Mesodermal cell (in vitro differentiated cells): ENCODE data around the gene TMEM267. TPM values are rescaled to one million over a fixed set of nuclear protein-coding genes. Genes with fewer than 3 reads are reported as not detected.
"Not testable (repeated sequence)": the region's sequence is repeated elsewhere in the genome, so short reads cannot be mapped to it uniquely, and the experiment has no call there.

ENCODE experiments used
- H3K27ac ChIP-seq: 2 replicates; pipeline ENCODE4 v1.7.0; 2013; ENCODE audit warnings: mild to moderate bottlenecking, low read depth, low read length, moderate library complexity; ENCODE audit not compliant: severe bottlenecking
- H3K36me3 ChIP-seq: 2 replicates; pipeline ENCODE4 v1.7.1; 2013; ENCODE audit warnings: mild to moderate bottlenecking, low read length, moderate library complexity; ENCODE audit not compliant: control insufficient read depth, insufficient read depth
- H3K4me1 ChIP-seq: one replicate; pipeline ENCODE4 v1.7.1; 2013; ENCODE audit warnings: mild to moderate bottlenecking, low read length; ENCODE audit not compliant: insufficient read depth, control insufficient read depth, poor library complexity, severe bottlenecking
- H3K4me3 ChIP-seq: 2 replicates; pipeline ENCODE4 v1.7.0; 2013; ENCODE audit warnings: low read length, control low read depth, mild to moderate bottlenecking; ENCODE audit not compliant: insufficient read depth, poor library complexity, severe bottlenecking; ENCODE audit errors: extremely low read depth
- H3K9me3 ChIP-seq: 2 replicates; pipeline ENCODE4 v1.7.1; 2013; ENCODE audit warnings: mild to moderate bottlenecking, low read length, moderate library complexity; ENCODE audit not compliant: control insufficient read depth
- WGBS, 2 experiments: methylation state at CpG; one replicate each; pipeline ENCODE4 v1.1.5; 2013; ENCODE audit warnings: missing lambda C conversion rate in 2 of 2; ENCODE audit not compliant: insufficient coverage in 2 of 2; 5-methylcytosine and 5-hydroxymethylcytosine counted together
- polyA plus RNA-seq, 2 experiments: library from polyadenylated mRNA; stranded (reverse); fragments of 50-300 nt; gene quantifications; one replicate each; pipeline ENCODE4 v1.2.3, GENCODE V29; 2013

Gene TMEM267
- 11.8 TPM for polyA plus RNA-seq (2013, experiment 1 of 2)
- polyA plus RNA-seq (2013, experiment 2 of 2), result 9.6 TPM

DNA sequence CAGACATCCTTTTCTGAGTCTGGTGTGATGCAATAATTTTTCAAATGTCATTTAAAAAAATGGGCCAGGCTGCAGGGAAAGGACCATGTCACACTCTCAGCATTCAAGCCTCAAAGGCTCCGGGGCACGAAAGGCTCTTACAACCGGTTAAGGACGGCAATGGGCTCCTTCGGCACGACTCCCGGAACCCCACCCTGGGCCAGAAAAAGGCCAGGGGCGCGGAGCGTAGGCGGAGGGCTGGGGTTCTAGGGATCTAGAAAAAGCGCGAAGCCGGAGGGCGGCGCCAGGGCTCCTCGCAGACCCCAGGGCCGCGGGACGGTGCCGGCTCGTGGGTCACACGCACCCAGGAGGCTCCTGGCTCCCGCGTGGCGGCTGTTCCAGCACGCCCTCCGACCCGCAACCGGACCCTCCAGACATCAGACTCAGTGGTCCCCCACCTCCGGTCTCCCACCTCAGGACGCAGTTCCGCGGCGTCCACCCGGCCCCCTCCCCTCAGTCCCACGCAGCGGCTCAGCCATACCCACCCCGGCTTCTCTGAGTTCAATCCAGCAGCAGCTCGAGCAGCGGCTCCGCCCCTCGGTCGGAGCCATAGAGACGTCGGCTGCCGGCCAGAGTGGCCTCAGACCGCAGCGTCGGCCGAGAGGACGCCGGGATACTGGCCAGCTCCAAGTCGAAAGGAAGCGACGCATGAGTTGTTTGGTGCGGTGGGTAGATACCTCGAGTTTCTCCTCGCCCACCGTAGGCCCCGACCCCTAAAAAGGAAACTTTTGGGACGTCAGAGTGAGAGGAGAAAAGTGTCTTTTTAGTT lies at the start of gene TMEM267:
TSS of gene TMEM267 (minus strand) at position 568 of the 808 bp plus-strand sequence. CDS start 29,896 bp downstream, outside the sequence.
- Histone ChIP-seq H3K27ac (peak within 1 kb of the TSS; percentile 95), H3K36me3 (no peaks in the 10 kb centered on the region), H3K9me3 (no peaks in the 10 kb centered on the region), H3K4me1 (peaks cover 6% of the 10 kb centered on the region), H3K4me3 (peak within 1 kb of the TSS; percentile 71)
- 0% methylated on average over 50 to 57 of the region's 62 CpGs for WGBS, 2 experiments

DNA sequence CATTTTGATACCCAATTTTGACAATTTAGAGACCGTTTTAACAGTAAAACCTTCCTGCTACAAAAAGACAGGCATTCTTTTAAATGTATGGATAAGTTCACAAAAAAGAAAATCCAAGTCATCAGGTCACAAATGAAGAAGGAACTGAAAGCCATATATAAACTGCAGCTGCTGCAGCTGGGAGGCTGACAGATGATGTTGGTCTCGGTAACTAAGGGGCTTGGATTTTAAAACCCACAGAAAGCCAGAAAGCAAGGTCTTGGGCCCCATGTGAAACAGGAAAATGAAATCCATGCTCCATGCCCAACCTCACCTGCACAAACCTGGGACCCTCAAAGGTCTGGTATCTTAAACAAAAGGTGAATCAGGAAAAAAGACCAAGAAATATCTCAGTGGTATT lies 47.0 kb upstream of the TMEM267 start:
- Histone ChIP-seq H3K4me3 (no peak overlapping the region), H3K4me1 (no peaks in the 10 kb centered on the region), H3K36me3 (peaks cover 57% of the 10 kb centered on the region), H3K27ac (no peak overlapping the region), H3K9me3 (no peaks in the 10 kb centered on the region)
- 100% methylated on average over 1 of the region's 2 CpGs; no CpG with 5 or more reads in 1 of the 2 experiments for WGBS, 2 experiments

GRCh38 chr5:43523662-43524072 lies 40.0 kb upstream of the TMEM267 start:
- no peaks in the 10 kb centered on the region for H3K4me1 ChIP-seq
- 84 to 96% methylated on average over 2 of the region's 2 CpGs for WGBS, 2 experiments
- peaks cover 36% of the 10 kb centered on the region for H3K36me3 ChIP-seq
- H3K27ac ChIP-seq, result no peak overlapping the region
- H3K9me3 ChIP-seq, result peaks cover 5% of the 10 kb centered on the region
- no peak overlapping the region for H3K4me3 ChIP-seq

- H3K27ac ChIP-seq, result no peak overlapping the region
- 94 to 96% methylated on average over 1 of the region's 1 CpG for WGBS, 2 experiments
Observed at GRCh38 chr5:43520615-43521014, 37.0 kb upstream of the TMEM267 start.

GRCh38 chr5:43515678-43516048 lies 32.0 kb upstream of the TMEM267 start:
- H3K4me3 ChIP-seq, result peak overlapping the region; percentile 67
- H3K9me3 ChIP-seq, result no peaks in the 10 kb centered on the region
- peaks cover 3% of the 10 kb centered on the region for H3K4me1 ChIP-seq
- no peak overlapping the region for H3K27ac ChIP-seq
- 57% methylated on average over 1 of the region's 1 CpG; no CpG with 5 or more reads in 1 of the 2 experiments for WGBS, 2 experiments
- H3K36me3 ChIP-seq, result peaks cover 7% of the 10 kb centered on the region

More at GRCh38 chr5:43520615-43521014, 37.0 kb upstream of the TMEM267 start:
- Histone ChIP-seq H3K36me3 (peaks cover 25% of the 10 kb centered on the region), H3K9me3 (peaks cover 5% of the 10 kb centered on the region), H3K4me3 (no peak overlapping the region), H3K4me1 (no peaks in the 10 kb centered on the region)

DNA sequence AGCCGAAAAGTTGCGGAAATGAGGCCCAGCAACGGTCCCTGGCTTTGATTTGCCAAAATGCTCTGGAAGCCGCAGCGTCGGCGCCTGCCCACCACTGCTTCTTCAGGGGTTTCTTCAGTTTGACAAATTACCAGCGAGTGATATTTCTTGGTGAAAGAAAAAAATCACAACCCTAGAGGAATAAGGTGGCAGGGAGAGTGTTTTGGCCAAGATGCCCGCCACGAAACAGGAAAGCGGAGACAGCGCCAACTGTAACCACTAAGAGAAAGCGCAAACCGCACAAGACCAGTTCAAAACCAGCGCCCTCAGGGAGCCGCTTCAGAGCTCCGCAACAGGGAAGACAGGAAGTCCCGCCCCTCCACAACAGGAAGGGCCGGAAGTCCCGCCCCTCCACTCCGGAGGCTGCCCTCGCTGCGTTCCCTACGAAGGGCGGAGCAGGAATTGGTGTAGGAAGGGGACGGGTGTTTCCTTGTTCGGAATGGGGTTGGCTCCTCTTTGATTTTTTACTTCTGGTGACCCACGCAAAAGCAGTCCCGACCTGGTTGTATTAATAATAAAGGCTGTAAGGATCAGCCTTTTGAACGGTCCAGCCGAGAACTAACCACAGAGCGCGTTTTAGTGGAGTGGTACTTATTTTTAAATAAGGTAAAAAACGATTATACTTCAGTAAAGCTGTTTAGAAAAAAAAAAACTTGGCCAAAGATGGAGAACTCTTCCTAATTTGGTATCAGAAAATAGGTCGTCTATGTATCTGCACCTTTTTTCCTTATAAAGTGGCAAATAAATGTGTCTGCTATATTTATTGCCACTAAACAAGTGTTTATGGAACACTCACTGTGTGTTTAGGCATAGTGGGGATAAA lies 31.4 kb upstream of the TMEM267 start, which contains the start of gene C5orf34:
TSS of gene C5orf34 (minus strand) at position 333 of the 862 bp plus-strand sequence. CDS start 5,809 bp downstream, outside the sequence.
- Histone ChIP-seq H3K36me3 (peaks cover 7% of the 10 kb centered on the region), H3K4me1 (peaks cover 3% of the 10 kb centered on the region), H3K27ac (peak within 1 kb of the TSS; percentile 99), H3K4me3 (peak within 1 kb of the TSS; percentile 67), H3K9me3 (no peaks in the 10 kb centered on the region)
- WGBS, 2 experiments, result 0 to 1% methylated on average over 22 to 27 of the region's 35 CpGs

- 0% methylated on average over 4 to 5 of the region's 6 CpGs for WGBS, 2 experiments
- Histone ChIP-seq H3K4me3 (peak overlapping the region; percentile 67), H3K9me3 (no peaks in the 10 kb centered on the region), H3K27ac (peak overlapping the region; percentile 99), H3K36me3 (peaks cover 7% of the 10 kb centered on the region), H3K4me1 (peaks cover 3% of the 10 kb centered on the region)
Observed at GRCh38 chr5:43514471-43514815, 30.8 kb upstream of the TMEM267 start.

- peaks cover 3% of the 10 kb centered on the region for H3K4me1 ChIP-seq
- WGBS, 2 experiments, result 28% methylated on average over 2 of the region's 4 CpGs; no CpG with 5 or more reads in 1 of the 2 experiments
- H3K27ac ChIP-seq, result peak overlapping the region; percentile 99
- no peaks in the 10 kb centered on the region for H3K9me3 ChIP-seq
- peaks cover 7% of the 10 kb centered on the region for H3K36me3 ChIP-seq
- H3K4me3 ChIP-seq, result peak overlapping the region; percentile 67
Observed at GRCh38 chr5:43514025-43514424, 30.4 kb upstream of the TMEM267 start.

DNA sequence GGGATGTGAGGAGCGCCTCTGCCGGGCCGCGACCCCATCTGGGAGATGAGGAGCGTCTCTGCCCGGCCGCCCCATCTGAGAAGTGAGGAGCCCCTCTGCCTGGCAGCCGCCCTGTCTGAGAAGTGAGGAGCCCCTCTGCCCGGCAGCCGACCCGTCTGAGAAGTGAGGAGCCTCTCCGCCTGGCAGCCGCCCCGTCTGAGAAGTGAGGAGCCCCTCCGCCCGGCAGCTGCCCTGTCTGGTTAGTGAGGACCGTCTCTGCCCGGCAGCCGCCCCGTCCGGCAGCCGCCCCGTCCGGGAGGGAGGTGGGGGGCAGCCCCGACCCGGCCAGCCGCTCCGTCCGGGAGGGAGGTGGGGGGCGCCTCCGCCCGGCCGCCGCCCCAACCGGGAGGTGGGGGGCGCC lies 27.4 kb upstream of the TMEM267 start:
- H3K4me3 ChIP-seq, H3K4me1 ChIP-seq, H3K9me3 ChIP-seq, H3K27ac ChIP-seq: not testable (repeated sequence)
- 96 to 98% methylated on average over 10 to 16 of the region's 36 CpGs for WGBS, 2 experiments
- peaks cover 25% of the 10 kb centered on the region for H3K36me3 ChIP-seq

GRCh38 chr5:43498581-43498980 lies 14.9 kb upstream of the TMEM267 start:
- Histone ChIP-seq H3K9me3 (no peaks in the 10 kb centered on the region), H3K4me3 (no peak overlapping the region), H3K36me3 (peaks cover 9% of the 10 kb centered on the region), H3K27ac (no peak overlapping the region), H3K4me1 (no peaks in the 10 kb centered on the region)
- 88 to 93% methylated on average over 1 of the region's 2 CpGs for WGBS, 2 experiments
